Fibroblast of skin of back (primary cell): ENCODE data around the gene ADGRB3.
"Not testable (repeated sequence)": the region's sequence is repeated elsewhere in the genome, so short reads cannot be mapped to it uniquely, and the experiment has no call there.

ENCODE experiments used
- DNase-seq: peaks from one replicate; pipeline ENCODE4 v3.0.0-alpha.2; 2013

The ADGRB3 gene

GRCh38 chr6:69362209-69362608, 727.1 kb downstream of the ADGRB3 start:
- DNase-seq = no peak

- no peak for DNase-seq
These were observed 731.7 kb downstream of the ADGRB3 start for GRCh38 chr6:69366831-69367230.

GRCh38 chr6:69368613-69369012, 733.5 kb downstream of the ADGRB3 start:
- DNase-seq = no peak

- no peak for DNase-seq
These were observed 735.7 kb downstream of the ADGRB3 start for GRCh38 chr6:69370763-69371162.

- DNase-seq = no peak
These were observed 743.2 kb downstream of the ADGRB3 start for GRCh38 chr6:69378326-69378725.

GRCh38 chr6:69379518-69379917, 744.4 kb downstream of the ADGRB3 start:
- no peak for DNase-seq

GRCh38 chr6:69383627-69384026, 748.5 kb downstream of the ADGRB3 start:
- DNase-seq = no peak

- DNase-seq = no peak
These were observed 751.3 kb downstream of the ADGRB3 start for GRCh38 chr6:69386426-69386825.

GRCh38 chr6:69390125-69390524, 755.0 kb downstream of the ADGRB3 start:
- DNase-seq = no peak

GRCh38 chr6:69391106-69391505, 756.0 kb downstream of the ADGRB3 start:
- peak; percentile 10 for DNase-seq

GRCh38 chr6:69392745-69393144, 757.7 kb downstream of the ADGRB3 start:
- DNase-seq = no peak

GRCh38 chr6:69398311-69398710, 763.2 kb downstream of the ADGRB3 start:
- no peak for DNase-seq

GRCh38 chr6:69398729-69399128, 763.6 kb downstream of the ADGRB3 start:
- DNase-seq = no peak

GRCh38 chr6:69408886-69409285, 773.8 kb downstream of the ADGRB3 start:
- DNase-seq = peak; percentile 42

- DNase-seq = peak; percentile 76
These were observed 781.7 kb downstream of the ADGRB3 start for GRCh38 chr6:69416776-69417175.

GRCh38 chr6:69421269-69421668, 786.2 kb downstream of the ADGRB3 start:
- DNase-seq = no peak

- DNase-seq = no peak
These were observed 786.9 kb downstream of the ADGRB3 start for GRCh38 chr6:69422020-69422419.

GRCh38 chr6:69422475-69422874, 787.4 kb downstream of the ADGRB3 start:
- DNase-seq = no peak

GRCh38 chr6:69423785-69424184, 788.7 kb downstream of the ADGRB3 start:
- no peak for DNase-seq

- DNase-seq = no peak
These were observed 789.5 kb downstream of the ADGRB3 start for GRCh38 chr6:69424581-69424980.

GRCh38 chr6:69427882-69428281, 792.8 kb downstream of the ADGRB3 start:
- DNase-seq = no peak

- DNase-seq = not testable (repeated sequence)
These were observed 797.1 kb downstream of the ADGRB3 start for GRCh38 chr6:69432168-69432567.

GRCh38 chr6:69433116-69433515, 798.0 kb downstream of the ADGRB3 start:
- not testable (repeated sequence) for DNase-seq

- DNase-seq = no peak
These were observed 803.0 kb downstream of the ADGRB3 start for GRCh38 chr6:69438113-69438512.
